ENCODE measurements around the gene LPP. TPM values are rescaled to one million over a fixed set of nuclear protein-coding genes. Genes with fewer than 3 reads are reported as not detected.

Gene LPP
- total and polyA plus RNA-seq, 10 of the 15 experiments (the other 5 are each of a cell fraction or from before 2014, with no cell fraction given) = under 0.01 to 0.62 (median 0.03) TPM

DNA sequence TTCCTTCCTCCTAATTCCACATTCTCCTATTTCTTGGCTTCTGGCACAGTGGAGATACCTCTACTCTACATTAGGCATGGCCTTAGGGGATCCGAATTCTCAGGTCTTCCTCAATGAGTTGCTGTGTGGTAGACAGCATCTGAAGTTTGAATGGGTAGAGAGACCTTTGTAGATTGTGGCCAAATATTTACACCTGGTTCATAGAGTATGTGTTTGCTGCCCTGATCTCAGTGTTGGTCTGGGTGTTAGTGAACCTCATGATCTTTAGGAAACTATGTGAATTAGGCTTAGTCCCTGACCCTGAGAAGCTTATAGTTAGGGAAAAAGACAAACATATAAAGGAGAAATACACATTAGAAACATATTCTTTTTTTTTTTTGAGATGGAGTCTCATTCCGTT lies 75.8 kb downstream of the LPP start:
- ChIA-PET CTCF (no interaction called here), SMC1A (ENCODE audit: uncharacterized antibody, unreplicated experiment) (interaction anchor here (0.7 to 1.4 kb wide), 2 partner anchors 9 to 268 kb away, joined by 3 read pairs; no protein-coding TSS in a partner anchor), POLR2A (no interaction called here), RAD21 (ENCODE audit: unreplicated experiment) (no interaction called here)
- WGBS (ENCODE audit: insufficient coverage, insufficient replicate concordance, low lambda C conversion rate, missing lambda C conversion rate) = 71% methylated on average over 1 of the region's 2 CpGs
- H3K27ac ChIP-seq (ENCODE audit: control insufficient read depth, insufficient read depth) = no peak overlapping the region
- FAIRE-seq (no peak), ATAC-seq (no peak), DNase-seq (ENCODE audit: low read depth, low spot score) (no peak)
- no TSS peak for BruUV-seq (replicated peaks)
- no peaks in the 10 kb centered on the region for H3K36me3 ChIP-seq (ENCODE audit: control insufficient read depth in 2 of 2, insufficient read depth in 2 of 2, low read length in 1 of 2)
- intact Hi-C loops (cut with micrococcal nuclease; ENCODE audit: unreplicated experiment) (no loop called here), in situ Hi-C loops (cut with MboI) (no loop called here)
- H3K27me3 ChIP-seq (replicated peaks in 1 of 2; ENCODE audit: control insufficient read depth in 2 of 2, insufficient read depth in 2 of 2, low read length in 1 of 2) = peaks cover 0 to 1% of the 10 kb centered on the region in 2 experiments; a peak in 2 of 4 replicates
- H3K79me2 ChIP-seq (ENCODE audit: control insufficient read depth, insufficient read depth, low read length) = no peaks in the 10 kb centered on the region
- TF ChIP-seq ZBED1 (IDR thresholded peaks at IDR 0.05; ENCODE audit: borderline replicate concordance) = no peak
- TF ChIP-seq, protein P1, sequence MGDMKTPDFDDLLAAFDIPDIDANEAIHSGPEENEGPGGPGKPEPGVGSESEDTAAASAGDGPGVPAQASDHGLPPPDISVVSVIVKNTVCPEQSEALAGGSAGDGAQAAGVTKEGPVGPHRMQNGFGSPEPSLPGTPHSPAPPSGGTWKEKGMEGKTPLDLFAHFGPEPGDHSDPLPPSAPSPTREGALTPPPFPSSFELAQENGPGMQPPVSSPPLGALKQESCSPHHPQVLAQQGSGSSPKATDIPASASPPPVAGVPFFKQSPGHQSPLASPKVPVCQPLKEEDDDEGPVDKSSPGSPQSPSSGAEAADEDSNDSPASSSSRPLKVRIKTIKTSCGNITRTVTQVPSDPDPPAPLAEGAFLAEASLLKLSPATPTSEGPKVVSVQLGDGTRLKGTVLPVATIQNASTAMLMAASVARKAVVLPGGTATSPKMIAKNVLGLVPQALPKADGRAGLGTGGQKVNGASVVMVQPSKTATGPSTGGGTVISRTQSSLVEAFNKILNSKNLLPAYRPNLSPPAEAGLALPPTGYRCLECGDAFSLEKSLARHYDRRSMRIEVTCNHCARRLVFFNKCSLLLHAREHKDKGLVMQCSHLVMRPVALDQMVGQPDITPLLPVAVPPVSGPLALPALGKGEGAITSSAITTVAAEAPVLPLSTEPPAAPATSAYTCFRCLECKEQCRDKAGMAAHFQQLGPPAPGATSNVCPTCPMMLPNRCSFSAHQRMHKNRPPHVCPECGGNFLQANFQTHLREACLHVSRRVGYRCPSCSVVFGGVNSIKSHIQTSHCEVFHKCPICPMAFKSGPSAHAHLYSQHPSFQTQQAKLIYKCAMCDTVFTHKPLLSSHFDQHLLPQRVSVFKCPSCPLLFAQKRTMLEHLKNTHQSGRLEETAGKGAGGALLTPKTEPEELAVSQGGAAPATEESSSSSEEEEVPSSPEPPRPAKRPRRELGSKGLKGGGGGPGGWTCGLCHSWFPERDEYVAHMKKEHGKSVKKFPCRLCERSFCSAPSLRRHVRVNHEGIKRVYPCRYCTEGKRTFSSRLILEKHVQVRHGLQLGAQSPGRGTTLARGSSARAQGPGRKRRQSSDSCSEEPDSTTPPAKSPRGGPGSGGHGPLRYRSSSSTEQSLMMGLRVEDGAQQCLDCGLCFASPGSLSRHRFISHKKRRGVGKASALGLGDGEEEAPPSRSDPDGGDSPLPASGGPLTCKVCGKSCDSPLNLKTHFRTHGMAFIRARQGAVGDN (IDR thresholded peaks at IDR 0.05) = no peak
- TF ChIP-seq, protein P2, sequence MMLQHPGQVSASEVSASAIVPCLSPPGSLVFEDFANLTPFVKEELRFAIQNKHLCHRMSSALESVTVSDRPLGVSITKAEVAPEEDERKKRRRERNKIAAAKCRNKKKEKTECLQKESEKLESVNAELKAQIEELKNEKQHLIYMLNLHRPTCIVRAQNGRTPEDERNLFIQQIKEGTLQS (IDR thresholded peaks at IDR 0.05; ENCODE audit: borderline replicate concordance, extremely low read depth, low read depth, low read length) = no peak
- TF ChIP-seq RBBP5 (conservative IDR thresholded peaks at IDR 0.05) = no peak
- no peak for TF ChIP-seq SMAD5 (IDR thresholded peaks at IDR 0.05; ENCODE audit: low read depth)
- no peak for TF ChIP-seq ZNF622 (IDR thresholded peaks at IDR 0.05)
- TF ChIP-seq, protein P3, sequence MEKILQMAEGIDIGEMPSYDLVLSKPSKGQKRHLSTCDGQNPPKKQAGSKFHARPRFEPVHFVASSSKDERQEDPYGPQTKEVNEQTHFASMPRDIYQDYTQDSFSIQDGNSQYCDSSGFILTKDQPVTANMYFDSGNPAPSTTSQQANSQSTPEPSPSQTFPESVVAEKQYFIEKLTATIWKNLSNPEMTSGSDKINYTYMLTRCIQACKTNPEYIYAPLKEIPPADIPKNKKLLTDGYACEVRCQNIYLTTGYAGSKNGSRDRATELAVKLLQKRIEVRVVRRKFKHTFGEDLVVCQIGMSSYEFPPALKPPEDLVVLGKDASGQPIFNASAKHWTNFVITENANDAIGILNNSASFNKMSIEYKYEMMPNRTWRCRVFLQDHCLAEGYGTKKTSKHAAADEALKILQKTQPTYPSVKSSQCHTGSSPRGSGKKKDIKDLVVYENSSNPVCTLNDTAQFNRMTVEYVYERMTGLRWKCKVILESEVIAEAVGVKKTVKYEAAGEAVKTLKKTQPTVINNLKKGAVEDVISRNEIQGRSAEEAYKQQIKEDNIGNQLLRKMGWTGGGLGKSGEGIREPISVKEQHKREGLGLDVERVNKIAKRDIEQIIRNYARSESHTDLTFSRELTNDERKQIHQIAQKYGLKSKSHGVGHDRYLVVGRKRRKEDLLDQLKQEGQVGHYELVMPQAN (conservative IDR thresholded peaks at IDR 0.05) = no peak
- no peak for TF ChIP-seq CREB1 (IDR thresholded peaks at IDR 0.05; ENCODE audit: low read depth)
- TF ChIP-seq SP1 (IDR thresholded peaks at IDR 0.05; ENCODE audit: low read depth, low read length) = no peak
- TF ChIP-seq MEF2A (IDR thresholded peaks at IDR 0.05; ENCODE audit: insufficient read depth, low read depth, low read length) = no peak
- TF ChIP-seq SIN3A (IDR thresholded peaks at IDR 0.05; ENCODE audit: low read depth, low read length) = no peak
- TF ChIP-seq, protein P4, sequence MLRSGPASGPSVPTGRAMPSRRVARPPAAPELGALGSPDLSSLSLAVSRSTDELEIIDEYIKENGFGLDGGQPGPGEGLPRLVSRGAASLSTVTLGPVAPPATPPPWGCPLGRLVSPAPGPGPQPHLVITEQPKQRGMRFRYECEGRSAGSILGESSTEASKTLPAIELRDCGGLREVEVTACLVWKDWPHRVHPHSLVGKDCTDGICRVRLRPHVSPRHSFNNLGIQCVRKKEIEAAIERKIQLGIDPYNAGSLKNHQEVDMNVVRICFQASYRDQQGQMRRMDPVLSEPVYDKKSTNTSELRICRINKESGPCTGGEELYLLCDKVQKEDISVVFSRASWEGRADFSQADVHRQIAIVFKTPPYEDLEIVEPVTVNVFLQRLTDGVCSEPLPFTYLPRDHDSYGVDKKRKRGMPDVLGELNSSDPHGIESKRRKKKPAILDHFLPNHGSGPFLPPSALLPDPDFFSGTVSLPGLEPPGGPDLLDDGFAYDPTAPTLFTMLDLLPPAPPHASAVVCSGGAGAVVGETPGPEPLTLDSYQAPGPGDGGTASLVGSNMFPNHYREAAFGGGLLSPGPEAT (IDR thresholded peaks at IDR 0.05; ENCODE audit: low read depth) = no peak
- TF ChIP-seq, protein P5, sequence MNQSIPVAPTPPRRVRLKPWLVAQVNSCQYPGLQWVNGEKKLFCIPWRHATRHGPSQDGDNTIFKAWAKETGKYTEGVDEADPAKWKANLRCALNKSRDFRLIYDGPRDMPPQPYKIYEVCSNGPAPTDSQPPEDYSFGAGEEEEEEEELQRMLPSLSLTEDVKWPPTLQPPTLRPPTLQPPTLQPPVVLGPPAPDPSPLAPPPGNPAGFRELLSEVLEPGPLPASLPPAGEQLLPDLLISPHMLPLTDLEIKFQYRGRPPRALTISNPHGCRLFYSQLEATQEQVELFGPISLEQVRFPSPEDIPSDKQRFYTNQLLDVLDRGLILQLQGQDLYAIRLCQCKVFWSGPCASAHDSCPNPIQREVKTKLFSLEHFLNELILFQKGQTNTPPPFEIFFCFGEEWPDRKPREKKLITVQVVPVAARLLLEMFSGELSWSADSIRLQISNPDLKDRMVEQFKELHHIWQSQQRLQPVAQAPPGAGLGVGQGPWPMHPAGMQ (IDR thresholded peaks at IDR 0.05; ENCODE audit: borderline replicate concordance) = no peak
- TF ChIP-seq ZZZ3 (IDR thresholded peaks at IDR 0.05; ENCODE audit: control insufficient read depth, insufficient read length, low read depth) = no peak
- H3K4me2 ChIP-seq (ENCODE audit: control insufficient read depth, insufficient read depth) = no peak overlapping the region
- H3K4me3 ChIP-seq = no peak overlapping the region
- no peaks in the 10 kb centered on the region for H3K9me3 ChIP-seq (replicated peaks; ENCODE audit: control insufficient read depth, insufficient read depth, low read length)
- H2AFZ ChIP-seq (ENCODE audit: control insufficient read depth, low read depth, low read length) = no peak overlapping the region
- H4K20me1 ChIP-seq (ENCODE audit: control insufficient read depth, insufficient read depth) = no peaks in the 10 kb centered on the region
- no peaks in the 10 kb centered on the region for H3K4me1 ChIP-seq (ENCODE audit: control insufficient read depth, insufficient read depth, low read length)
- no peak overlapping the region for H3K9ac ChIP-seq (ENCODE audit: control insufficient read depth, insufficient read depth, low read length)

Measured in GM12878 (cell line).